Mucosa of descending colon (tissue), 3 donors: ENCODE results near the gene SOCS6. TPM values are rescaled to one million over a fixed set of nuclear protein-coding genes. Genes with fewer than 3 reads are reported as not detected.
A peak's percentile ranks its signal among the peaks of the same experiment; 100 is the strongest.
"Not testable (repeated sequence)": the region's sequence is repeated elsewhere in the genome, so short reads cannot be mapped to it uniquely, and the experiment has no call there.

Experiments
- ATAC-seq: fragments of 200-7000 bp; cut with Tn5 transposase; one replicate; pipeline ENCODE4 v1.9.1; 2020; ENCODE audit warnings: mild to moderate bottlenecking, moderate library complexity
- DNase-seq, 3 donors: peaks; one replicate each; pipeline ENCODE4 v3.0.0-alpha.2; 2020
- H3K36me3 ChIP-seq: fragments of 200-600 bp; one replicate; pipeline ENCODE4 v1.8.0; 2021; ENCODE audit warnings: low read depth, mild to moderate bottlenecking
- H3K4me1 ChIP-seq: fragments of 200-600 bp; one replicate; pipeline ENCODE4 v1.8.0; 2021; ENCODE audit warnings: low read depth, mild to moderate bottlenecking
- H3K4me3 ChIP-seq: fragments of 200-600 bp; one replicate; pipeline ENCODE4 v1.8.0; 2021; ENCODE audit warnings: mild to moderate bottlenecking
- H3K9me3 ChIP-seq: fragments of 200-600 bp; one replicate; pipeline ENCODE4 v1.8.0; 2021; ENCODE audit warnings: mild to moderate bottlenecking
- intact Hi-C, 2 donors: fragments of 100-400 bp; cut with DNase I in 1 of 2; cut with micrococcal nuclease in 1 of 2; formaldehyde crosslinking; loops; one replicate each; pipeline versions ENCODE4 v1.11.0 to v1.11.1; 2022; cut with DNase I, micrococcal nuclease
- total RNA-seq, 3 donors: library from RNA; stranded (reverse); fragmentation: NEBNext Ultra II Directional in 2 of 3; extraction: Animal tissue kit (Norgen Biotek cat#: 25700) in 2 of 3; gene quantifications; one replicate each; pipeline versions ENCODE4 v1.2.1 to v1.2.4, GENCODE V29; 2021 to 2023
- TF ChIP-seq, protein P1 (sequence below): fragments of 200-600 bp; IDR thresholded peaks from one replicate; pipeline ENCODE4 v1.8.0; 2022; ENCODE audit warnings: antibody characterized with exemption, mild to moderate bottlenecking
- donor health status: DM: no; HTN: no; CAD: no; lungs with moderate emphysema.
- donor health status: DM: no; HTN: no; CAD: no.
- donor health status: DM: no; HTN: yes; CAD: no.

SOCS6 gene
- total RNA-seq, 3 donors from 2014 or later, result 37.2 to 49.6 (median 39.7) TPM

DNA sequence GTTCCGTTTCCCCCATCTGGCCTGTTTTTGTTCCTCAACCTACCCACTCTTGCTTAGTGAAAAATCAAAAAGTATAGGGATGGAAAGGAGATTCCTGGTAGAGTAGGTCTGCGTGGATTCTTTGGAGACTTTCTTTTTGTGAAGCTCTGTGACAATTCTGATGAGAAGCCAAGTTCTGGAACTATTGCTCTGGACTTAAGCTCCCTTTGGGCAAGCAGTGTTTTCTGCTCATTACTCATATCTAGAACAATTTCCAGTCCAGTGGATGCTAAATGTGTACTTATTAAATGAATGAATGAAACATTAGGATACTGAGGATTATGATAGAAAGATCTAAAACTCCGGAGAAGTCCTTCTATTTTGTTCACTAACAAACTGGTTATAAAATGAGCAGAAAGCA is 76.5 kb downstream of the SOCS6 start:
- no peak overlapping the region for H3K4me3 ChIP-seq
- DNase-seq (no peak), ATAC-seq (no peak)
- H3K36me3 ChIP-seq, result no peaks in the 10 kb centered on the region
- peaks cover 13% of the 10 kb centered on the region for H3K4me1 ChIP-seq
- intact Hi-C loops, result no loop called here
- TF ChIP-seq, protein P1, sequence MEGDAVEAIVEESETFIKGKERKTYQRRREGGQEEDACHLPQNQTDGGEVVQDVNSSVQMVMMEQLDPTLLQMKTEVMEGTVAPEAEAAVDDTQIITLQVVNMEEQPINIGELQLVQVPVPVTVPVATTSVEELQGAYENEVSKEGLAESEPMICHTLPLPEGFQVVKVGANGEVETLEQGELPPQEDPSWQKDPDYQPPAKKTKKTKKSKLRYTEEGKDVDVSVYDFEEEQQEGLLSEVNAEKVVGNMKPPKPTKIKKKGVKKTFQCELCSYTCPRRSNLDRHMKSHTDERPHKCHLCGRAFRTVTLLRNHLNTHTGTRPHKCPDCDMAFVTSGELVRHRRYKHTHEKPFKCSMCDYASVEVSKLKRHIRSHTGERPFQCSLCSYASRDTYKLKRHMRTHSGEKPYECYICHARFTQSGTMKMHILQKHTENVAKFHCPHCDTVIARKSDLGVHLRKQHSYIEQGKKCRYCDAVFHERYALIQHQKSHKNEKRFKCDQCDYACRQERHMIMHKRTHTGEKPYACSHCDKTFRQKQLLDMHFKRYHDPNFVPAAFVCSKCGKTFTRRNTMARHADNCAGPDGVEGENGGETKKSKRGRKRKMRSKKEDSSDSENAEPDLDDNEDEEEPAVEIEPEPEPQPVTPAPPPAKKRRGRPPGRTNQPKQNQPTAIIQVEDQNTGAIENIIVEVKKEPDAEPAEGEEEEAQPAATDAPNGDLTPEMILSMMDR, result no peak
- no peaks in the 10 kb centered on the region for H3K9me3 ChIP-seq

DNA sequence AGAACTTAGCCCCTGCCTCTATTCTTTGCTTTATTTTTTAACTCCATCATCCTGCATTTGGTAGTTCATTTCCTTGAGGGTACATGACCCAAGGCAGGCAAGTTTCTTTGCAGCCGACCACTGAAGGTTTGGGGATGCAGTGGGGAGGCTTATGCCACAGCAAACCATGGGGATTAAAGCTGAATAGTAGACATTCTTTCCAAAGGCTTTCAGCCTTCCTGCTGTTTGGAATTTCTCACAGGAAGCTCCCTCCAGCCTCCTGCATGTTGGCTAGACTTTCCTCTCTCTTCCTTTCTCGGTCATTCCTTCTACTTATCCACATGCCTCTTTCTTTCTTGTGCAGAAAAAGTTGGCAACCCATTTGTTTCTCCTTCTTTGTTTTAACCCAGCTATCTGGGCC is 77.3 kb downstream of the SOCS6 start:
- no peaks in the 10 kb centered on the region for H3K36me3 ChIP-seq
- no peaks in the 10 kb centered on the region for H3K9me3 ChIP-seq
- H3K4me1 ChIP-seq, result peaks cover 13% of the 10 kb centered on the region
- intact Hi-C loops, result no loop called here
- no peak overlapping the region for H3K4me3 ChIP-seq
- ATAC-seq (no peak), DNase-seq (no peak)
- TF ChIP-seq, protein P1, result no peak

DNA sequence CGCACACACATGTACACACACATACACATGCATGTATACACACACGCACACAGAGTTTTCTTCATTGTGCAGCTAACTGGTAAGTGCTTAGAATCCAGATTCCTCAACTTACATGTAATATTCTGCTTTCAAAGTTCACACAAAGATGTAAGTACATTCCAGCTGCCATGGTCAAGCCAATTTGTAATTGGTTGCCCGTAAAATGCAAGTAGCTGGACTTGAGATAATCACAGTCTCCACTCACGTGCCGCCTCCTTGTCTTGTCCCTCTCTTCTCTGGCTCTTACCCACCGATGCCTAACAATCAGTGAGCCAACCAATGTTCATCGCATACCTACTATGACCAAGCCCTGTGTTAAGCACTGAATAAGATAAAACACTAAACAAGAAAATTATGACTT is 77.8 kb downstream of the SOCS6 start:
- Histone ChIP-seq H3K36me3 (no peaks in the 10 kb centered on the region), H3K9me3 (no peaks in the 10 kb centered on the region), H3K4me1 (peaks cover 13% of the 10 kb centered on the region), H3K4me3 (no peak overlapping the region)
- TF ChIP-seq, protein P1, result no peak
- no peak for DNase-seq
- no peak for ATAC-seq
- intact Hi-C loops, result no loop called here

DNA sequence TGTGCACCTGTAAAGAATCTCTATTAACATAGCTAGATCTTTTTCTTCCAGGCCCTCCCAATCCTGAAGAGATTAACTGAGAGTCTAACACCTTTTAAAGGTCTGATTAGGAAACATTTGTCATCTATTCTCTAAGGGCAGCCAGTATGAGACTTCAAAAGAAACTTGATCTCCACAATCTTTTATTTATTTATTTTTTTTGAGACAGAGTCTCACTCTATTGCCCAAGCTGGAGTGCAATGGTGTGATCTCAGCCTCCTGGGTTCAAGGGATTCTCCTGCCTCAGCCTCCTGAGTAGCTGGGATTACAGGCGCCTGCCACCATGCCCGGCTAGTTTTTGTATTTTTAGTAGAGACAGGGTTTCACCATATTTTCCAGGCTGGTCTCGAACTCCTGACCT is 78.5 kb downstream of the SOCS6 start:
- H3K36me3 ChIP-seq, H3K4me3 ChIP-seq, ATAC-seq, intact Hi-C loops, H3K9me3 ChIP-seq, DNase-seq: not testable (repeated sequence)
- peaks cover 13% of the 10 kb centered on the region for H3K4me1 ChIP-seq

DNA sequence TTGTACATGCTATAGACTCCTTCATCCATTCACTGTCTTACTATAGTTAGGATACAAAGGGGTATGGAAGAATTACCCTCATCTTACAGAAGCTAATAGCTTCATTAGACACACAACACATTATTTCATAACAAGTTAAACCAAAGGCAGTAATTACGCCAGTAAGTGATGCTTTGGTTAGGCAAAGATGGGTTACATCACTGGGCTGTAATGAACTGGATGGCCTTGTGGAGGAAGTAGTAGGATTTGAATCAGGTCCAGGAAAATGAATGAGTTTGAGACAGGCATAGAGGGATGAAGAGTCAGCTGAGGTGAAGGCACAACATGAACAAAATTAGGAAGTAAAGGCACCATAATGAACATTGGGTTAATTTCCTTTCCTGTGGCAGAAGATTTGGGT is 80.1 kb downstream of the SOCS6 start:
- intact Hi-C loops, result no loop called here
- Histone ChIP-seq H3K9me3 (no peaks in the 10 kb centered on the region), H3K4me1 (peaks cover 8% of the 10 kb centered on the region), H3K36me3 (no peaks in the 10 kb centered on the region), H3K4me3 (no peak overlapping the region)
- TF ChIP-seq, protein P1, result no peak
- ATAC-seq (peak; percentile 72), DNase-seq (no peak)

DNA sequence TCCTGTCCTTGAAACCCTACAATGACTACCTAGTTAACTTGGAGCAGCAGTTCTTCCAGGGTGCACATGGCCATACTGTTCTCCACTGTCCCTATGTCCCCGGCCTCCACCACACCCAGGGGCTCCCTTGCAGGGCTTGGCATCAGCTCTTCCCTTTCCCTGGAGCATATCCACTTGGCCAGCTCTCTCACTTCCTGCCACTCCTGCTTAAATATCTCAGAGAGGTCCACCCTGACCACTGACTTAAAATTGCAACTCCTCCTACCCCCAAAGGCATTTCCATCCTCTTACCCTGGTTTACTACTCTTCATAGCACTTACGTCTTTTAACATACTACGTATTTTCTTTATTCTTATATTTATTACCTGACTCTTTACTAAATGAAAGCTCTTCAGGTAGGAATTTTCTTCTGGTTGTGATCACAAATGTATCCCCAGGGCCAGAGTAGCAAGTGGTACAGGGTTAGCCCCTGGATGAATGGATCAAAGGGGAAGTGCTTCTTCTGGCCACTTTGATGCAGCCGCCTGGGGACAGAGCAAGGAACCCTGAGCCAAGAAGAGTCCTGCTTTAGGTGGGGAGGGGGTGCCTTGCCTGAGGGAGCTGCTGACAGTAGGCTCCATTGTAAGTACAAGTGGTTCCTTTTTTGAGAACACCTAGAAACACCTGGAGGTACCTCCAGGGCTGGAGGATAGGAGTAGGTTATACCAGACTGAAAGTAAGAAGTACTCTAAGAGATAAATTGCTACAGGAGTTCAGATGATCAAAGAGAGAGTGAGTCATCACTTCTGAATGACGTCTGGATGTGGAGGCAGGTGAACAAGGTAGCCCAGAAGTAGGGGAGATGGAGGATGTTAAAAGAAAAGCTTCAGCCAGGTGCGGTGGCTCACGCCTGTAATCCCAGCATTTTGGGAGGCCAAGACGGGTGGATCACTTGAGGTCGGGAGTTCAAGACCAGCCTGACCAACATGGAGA is 82.2 kb downstream of the SOCS6 start:
- H3K9me3 ChIP-seq, result no peaks in the 10 kb centered on the region
- ATAC-seq (peak; percentile 65), DNase-seq (no peak)
- intact Hi-C loops, result no loop called here
- H3K36me3 ChIP-seq, result no peaks in the 10 kb centered on the region
- TF ChIP-seq, protein P1, result no peak
- peaks cover 11% of the 10 kb centered on the region for H3K4me1 ChIP-seq
- H3K4me3 ChIP-seq, result no peak overlapping the region
